CD8-positive, alpha-beta memory T cell (primary cell): ENCODE data around the gene ZNRF1. TPM values are rescaled to one million over a fixed set of nuclear protein-coding genes. Genes with fewer than 3 reads are reported as not detected.

ENCODE experiments used
- CTCF ChIA-PET: fragments of 350-600 bp; sonication (Branson Sonifier 250); formaldehyde crosslinking; loops from one replicate; lab custom pipeline; 2021; ENCODE audit warnings: antibody characterized with exemption; lab: Charles Lee
- POLR2A ChIA-PET: fragments of 350-600 bp; sonication (Branson Sonifier 250); formaldehyde crosslinking; loops from one replicate; lab custom pipeline; 2021; ENCODE audit warnings: antibody characterized with exemption; lab: Charles Lee
- DNase-seq, 5 donors: peaks; one replicate each; pipeline versions ENCODE4 v3.0.0 to v3.0.0-alpha.2; 2020 to 2022; ENCODE audit warnings: mixed read lengths in 1 of 5
- H3K27ac ChIP-seq: one replicate; pipeline ENCODE4 v1.7.0; 2013; ENCODE audit warnings: low read depth, mild to moderate bottlenecking, low read length, moderate library complexity
- H3K27me3 ChIP-seq: 2 replicates; pipeline ENCODE4 v1.7.0; 2013; ENCODE audit warnings: low read length, mild to moderate bottlenecking; ENCODE audit not compliant: insufficient read depth, poor library complexity, severe bottlenecking
- H3K36me3 ChIP-seq: 2 replicates; pipeline ENCODE4 v1.7.0; 2013; ENCODE audit warnings: mild to moderate bottlenecking, low read length, moderate library complexity; ENCODE audit not compliant: insufficient read depth
- H3K4me1 ChIP-seq: 2 replicates; pipeline ENCODE4 v1.7.0; 2013; ENCODE audit warnings: mild to moderate bottlenecking, low read length, moderate library complexity; ENCODE audit not compliant: insufficient read depth
- H3K4me3 ChIP-seq: 2 replicates; pipeline ENCODE4 v1.7.0; 2013; ENCODE audit warnings: mild to moderate bottlenecking, low read length
- H3K9me3 ChIP-seq: 2 replicates; pipeline ENCODE4 v1.7.0; 2013; ENCODE audit warnings: mild to moderate bottlenecking, low read length
- H3K27ac Mint-ChIP-seq, 8 donors: one replicate each; pipeline ENCODE4 v1.8.0; 2020 to 2021; ENCODE audit warnings: mixed read lengths in 8 of 8, mild to moderate bottlenecking in 6 of 8, inconsistent platforms in 3 of 8, moderate library complexity in 3 of 8
- H3K27me3 Mint-ChIP-seq, 2 donors: one replicate each; pipeline ENCODE4 v1.8.0; 2020 to 2021; ENCODE audit warnings: mixed read lengths in 2 of 2, mild to moderate bottlenecking in 1 of 2, moderate library complexity in 1 of 2
- H3K36me3 Mint-ChIP-seq, 3 donors: one replicate each; pipeline ENCODE4 v1.8.0; 2020 to 2021; ENCODE audit warnings: mixed read lengths in 3 of 3, inconsistent platforms in 1 of 3, mild to moderate bottlenecking in 1 of 3
- H3K4me1 Mint-ChIP-seq, 3 donors: one replicate each; pipeline ENCODE4 v1.8.0; 2020 to 2021; ENCODE audit warnings: mixed read lengths in 3 of 3, inconsistent platforms in 1 of 3, mild to moderate bottlenecking in 1 of 3
- H3K4me3 Mint-ChIP-seq, 7 donors: one replicate each; pipeline ENCODE4 v1.8.0; 2020 to 2021; ENCODE audit warnings: mixed read lengths in 7 of 7, mild to moderate bottlenecking in 6 of 7, moderate library complexity in 4 of 7, inconsistent platforms in 2 of 7
- H3K9me3 Mint-ChIP-seq, 5 donors: one replicate each; pipeline ENCODE4 v1.8.0; 2020 to 2022; ENCODE audit warnings: mixed read lengths in 5 of 5, mild to moderate bottlenecking in 3 of 5, moderate library complexity in 2 of 5, inconsistent platforms in 1 of 5
- polyA plus RNA-seq: library from polyadenylated mRNA; unstranded; fragments of 300-500 nt; fragmentation: Illumina TruSeq; gene quantifications from one replicate; pipeline ENCODE4 v1.2.3, GENCODE V29; 2021
- total RNA-seq, 2 experiments: library from RNA; stranded (reverse); gene quantifications; one replicate each; pipeline ENCODE4 v1.2.3, GENCODE V29; 2021

The ZNRF1 gene
- total and polyA plus RNA-seq, 3 experiments from 2014 or later = 2.2 to 14.1 (median 10.8) TPM

DNA sequence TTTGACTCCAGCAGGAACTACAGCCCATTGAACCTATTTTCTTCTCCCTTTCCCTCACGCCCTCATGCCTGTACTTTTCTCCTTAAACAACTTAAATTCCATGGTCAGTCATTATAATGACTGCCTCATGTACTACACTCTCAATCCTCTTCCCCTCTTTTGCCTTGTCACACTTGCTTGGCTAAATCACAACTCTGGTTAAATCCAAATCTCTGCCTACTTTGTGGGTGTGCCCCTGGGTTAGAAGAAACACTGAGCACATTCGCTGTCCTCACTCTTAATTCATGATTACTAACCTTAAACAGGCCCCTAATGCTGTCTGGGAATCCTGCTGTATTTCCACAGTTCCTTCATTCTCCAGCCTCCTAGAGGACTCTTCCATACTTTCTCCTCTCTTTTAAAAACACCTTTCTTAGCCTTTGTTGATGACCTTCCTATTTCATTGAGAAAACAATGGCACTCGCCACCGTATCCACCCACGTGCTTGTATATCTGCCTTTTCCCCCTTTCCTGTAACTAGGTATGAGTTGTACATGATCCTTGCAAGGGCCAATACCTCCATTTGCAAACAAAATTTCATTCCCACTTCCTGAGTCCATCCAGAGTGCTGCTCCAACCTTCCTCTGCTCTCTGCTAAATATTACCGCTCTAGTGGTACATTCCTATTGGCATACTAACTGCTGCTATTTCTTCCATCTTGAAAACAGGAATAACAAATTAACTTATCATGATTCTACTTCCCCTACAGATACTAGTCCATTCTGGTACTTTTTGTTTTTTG is 28.9 kb downstream of the ZNRF1 start:
- Mint-ChIP-seq H3K27ac (no peak overlapping the region), H3K27me3 (no peaks in the 10 kb centered on the region), H3K4me3 (no peak overlapping the region), H3K4me1 (peaks cover 4 to 19% (median 8%) of the 10 kb centered on the region in 3 donors), H3K9me3 (peaks cover 0 to 5% (median 2%) of the 10 kb centered on the region in 5 donors), H3K36me3 (peaks cover 0 to 3% (median 1%) of the 10 kb centered on the region in 3 donors)
- Histone ChIP-seq H3K27me3 (no peaks in the 10 kb centered on the region), H3K9me3 (no peaks in the 10 kb centered on the region), H3K36me3 (no peaks in the 10 kb centered on the region), H3K4me3 (no peak overlapping the region), H3K27ac (no peak overlapping the region), H3K4me1 (no peaks in the 10 kb centered on the region)
- CTCF ChIA-PET = no interaction called here
- no peak for DNase-seq
- POLR2A ChIA-PET = no interaction called here

GRCh38 chr16:75028544-75029135 is 29.8 kb downstream of the ZNRF1 start:
- Histone ChIP-seq H3K9me3 (no peaks in the 10 kb centered on the region), H3K36me3 (no peaks in the 10 kb centered on the region), H3K4me1 (no peaks in the 10 kb centered on the region), H3K27me3 (no peaks in the 10 kb centered on the region), H3K27ac (no peak overlapping the region), H3K4me3 (no peak overlapping the region)
- Mint-ChIP-seq H3K4me3 (no peak overlapping the region), H3K4me1 (peaks cover 4 to 14% (median 8%) of the 10 kb centered on the region in 3 donors), H3K27me3 (no peaks in the 10 kb centered on the region), H3K36me3 (peaks cover 0 to 2% (median 0%) of the 10 kb centered on the region in 3 donors), H3K9me3 (peaks cover 0 to 2% (median 0%) of the 10 kb centered on the region in 5 donors), H3K27ac (no peak overlapping the region)
- ChIA-PET POLR2A (no interaction called here), CTCF (interaction anchor here (1.1 kb wide), 1 partner anchor 10 kb away, joined by 4 read pairs; no protein-coding TSS in a partner anchor)
- no peak for DNase-seq

DNA sequence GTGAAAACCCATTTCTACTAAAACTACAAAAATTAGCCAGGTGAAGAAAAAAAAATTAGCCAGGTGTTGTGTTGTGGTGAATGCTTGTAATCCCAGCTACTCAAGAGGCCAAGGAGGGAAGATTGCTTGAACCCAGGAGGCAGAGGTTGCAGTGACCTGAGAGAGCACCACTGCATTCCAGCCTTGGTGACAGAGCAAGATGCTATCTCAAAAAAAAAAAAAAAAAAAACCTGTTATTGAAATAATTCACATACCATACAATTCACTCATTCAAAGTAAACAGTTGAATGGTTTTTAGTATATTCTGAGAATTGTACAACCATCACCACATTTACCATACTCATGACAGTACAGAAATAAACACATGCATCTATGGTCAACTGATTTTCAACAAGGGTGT is 31.0 kb downstream of the ZNRF1 start:
- Mint-ChIP-seq H3K4me1 (peaks cover 0 to 4% (median 0%) of the 10 kb centered on the region in 3 donors), H3K9me3 (peaks cover 0 to 2% (median 0%) of the 10 kb centered on the region in 5 donors), H3K27me3 (no peaks in the 10 kb centered on the region), H3K4me3 (no peak overlapping the region), H3K27ac (no peak overlapping the region), H3K36me3 (peaks cover 0 to 2% (median 0%) of the 10 kb centered on the region in 3 donors)
- Histone ChIP-seq H3K4me3 (no peak overlapping the region), H3K27ac (no peak overlapping the region), H3K4me1 (no peaks in the 10 kb centered on the region), H3K27me3 (no peaks in the 10 kb centered on the region), H3K9me3 (no peaks in the 10 kb centered on the region), H3K36me3 (no peaks in the 10 kb centered on the region)
- CTCF ChIA-PET = no interaction called here
- POLR2A ChIA-PET = no interaction called here
- DNase-seq = no peak

GRCh38 chr16:75032655-75033054 is 33.8 kb downstream of the ZNRF1 start:
- Histone ChIP-seq H3K4me3 (no peak overlapping the region), H3K36me3 (no peaks in the 10 kb centered on the region), H3K4me1 (no peaks in the 10 kb centered on the region), H3K27ac (no peak overlapping the region), H3K9me3 (no peaks in the 10 kb centered on the region), H3K27me3 (no peaks in the 10 kb centered on the region)
- no peak overlapping the region for H3K4me3 Mint-ChIP-seq
- H3K27ac Mint-ChIP-seq = no peak overlapping the region
- ChIA-PET POLR2A (interaction anchor here (0.7 kb wide), 2 partner anchors 16 to 79 kb away, joined by 3 to 7 read pairs; no protein-coding TSS in a partner anchor), CTCF (interaction anchor here (1.1 kb wide), 1 partner anchor 79 kb away, joined by 4 read pairs; no protein-coding TSS in a partner anchor)
- H3K4me1 Mint-ChIP-seq = peaks cover 0 to 2% (median 0%) of the 10 kb centered on the region in 3 donors
- peaks cover 0 to 2% (median 0%) of the 10 kb centered on the region in 5 donors for H3K9me3 Mint-ChIP-seq
- H3K27me3 Mint-ChIP-seq = no peaks in the 10 kb centered on the region
- H3K36me3 Mint-ChIP-seq = peaks cover 0 to 5% (median 2%) of the 10 kb centered on the region in 3 donors
- DNase-seq = no peak

DNA sequence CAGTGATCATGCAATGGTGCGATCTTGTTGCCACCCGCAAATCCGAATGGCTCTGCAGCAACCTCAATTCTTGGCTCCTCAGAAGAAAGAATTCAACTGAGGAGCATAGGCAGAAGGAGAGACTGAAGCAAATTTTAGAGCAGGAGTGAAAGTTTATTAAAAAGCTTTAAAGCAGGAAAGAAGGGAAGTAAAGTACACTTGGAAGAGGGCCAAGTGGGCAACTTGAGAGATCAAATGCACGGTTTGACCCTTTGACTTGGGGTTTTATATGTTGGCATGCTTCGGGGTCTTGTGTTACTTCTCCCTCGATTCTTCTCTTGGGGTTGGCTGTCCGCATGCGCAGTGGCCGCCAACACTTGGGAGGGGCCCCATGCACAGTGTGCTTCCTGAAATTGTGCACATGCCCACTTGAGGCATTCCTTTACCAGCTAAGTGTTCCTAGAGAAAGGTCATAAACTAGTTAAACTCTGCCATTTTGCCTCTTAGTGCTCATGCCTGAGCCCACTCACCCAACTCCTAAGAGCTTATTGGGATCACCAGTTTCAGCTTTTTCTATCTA is 36.7 kb downstream of the ZNRF1 start:
- H3K36me3 ChIP-seq = no peaks in the 10 kb centered on the region
- POLR2A ChIA-PET = no interaction called here
- Mint-ChIP-seq H3K27ac (peak overlapping the region in 1 of 8 donors; percentile 27), H3K9me3 (no peaks in the 10 kb centered on the region), H3K4me3 (no peak overlapping the region), H3K4me1 (peaks cover 0 to 8% (median 0%) of the 10 kb centered on the region in 3 donors), H3K36me3 (peaks cover 0 to 5% (median 3%) of the 10 kb centered on the region in 3 donors), H3K27me3 (no peaks in the 10 kb centered on the region)
- no peaks in the 10 kb centered on the region for H3K4me1 ChIP-seq
- H3K4me3 ChIP-seq = no peak overlapping the region
- no peaks in the 10 kb centered on the region for H3K9me3 ChIP-seq
- DNase-seq = no peak
- no peaks in the 10 kb centered on the region for H3K27me3 ChIP-seq
- CTCF ChIA-PET = interaction anchor here (0.9 kb wide), 1 partner anchor 37 kb away, joined by 4 read pairs; the partner anchor contains the start of gene ZNRF1
- no peak overlapping the region for H3K27ac ChIP-seq

DNA sequence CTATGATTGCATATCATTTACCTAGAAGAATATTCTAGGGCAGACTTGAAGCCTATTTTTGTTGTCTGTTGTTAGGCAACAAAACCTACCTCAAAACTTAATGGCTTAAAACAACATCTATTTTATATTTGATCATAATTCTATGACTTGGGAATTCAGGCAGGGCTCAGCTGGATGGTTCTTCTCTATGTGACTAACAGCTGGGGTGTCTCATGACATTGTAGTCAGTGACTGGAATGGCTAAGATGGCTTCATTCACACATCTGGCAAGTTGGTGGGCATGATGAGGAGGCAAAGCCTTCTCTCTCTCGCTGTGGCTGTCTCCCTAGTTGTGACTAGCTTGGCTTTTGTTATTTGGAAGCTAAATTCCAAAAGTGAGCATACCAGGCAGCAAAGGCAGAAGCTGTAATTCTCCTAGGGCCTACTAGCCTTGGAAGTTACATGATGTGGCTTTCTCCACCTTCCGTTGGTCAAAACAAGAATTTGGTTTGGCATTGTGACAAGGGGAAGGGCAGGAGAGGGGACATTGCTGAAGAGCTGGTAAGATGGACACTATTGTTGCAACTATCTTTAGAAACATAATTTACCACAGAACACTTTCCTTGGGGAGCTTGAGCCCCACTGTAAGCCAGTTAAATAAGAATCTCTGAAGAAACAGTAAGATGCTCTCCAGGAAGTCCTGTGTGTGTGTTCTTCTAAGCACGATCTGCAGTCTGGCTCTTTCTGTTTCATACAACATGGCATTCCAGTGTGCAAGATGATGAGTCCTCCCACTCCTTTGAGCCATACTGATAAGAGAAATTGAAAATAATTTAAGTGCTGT is 39.4 kb downstream of the ZNRF1 start:
- no peaks in the 10 kb centered on the region for H3K27me3 Mint-ChIP-seq
- ChIA-PET POLR2A (no interaction called here), CTCF (no interaction called here)
- H3K27ac Mint-ChIP-seq = peak overlapping the region in 1 of 8 donors; percentile 25
- Histone ChIP-seq H3K4me1 (no peaks in the 10 kb centered on the region), H3K36me3 (no peaks in the 10 kb centered on the region), H3K27me3 (no peaks in the 10 kb centered on the region), H3K27ac (no peak overlapping the region), H3K9me3 (no peaks in the 10 kb centered on the region), H3K4me3 (no peak overlapping the region)
- DNase-seq = no peak
- peaks cover 0 to 5% (median 3%) of the 10 kb centered on the region in 3 donors for H3K36me3 Mint-ChIP-seq
- H3K4me3 Mint-ChIP-seq = no peak overlapping the region
- H3K4me1 Mint-ChIP-seq = peaks cover 0 to 8% (median 0%) of the 10 kb centered on the region in 3 donors
- no peaks in the 10 kb centered on the region for H3K9me3 Mint-ChIP-seq

- CTCF ChIA-PET = no interaction called here
- no peaks in the 10 kb centered on the region for H3K27me3 ChIP-seq
- POLR2A ChIA-PET = no interaction called here
Measured at GRCh38 chr16:75039941-75040340, 41.1 kb downstream of the ZNRF1 start.

More at GRCh38 chr16:75039941-75040340, 41.1 kb downstream of the ZNRF1 start:
- peaks cover 0 to 5% (median 3%) of the 10 kb centered on the region in 3 donors for H3K36me3 Mint-ChIP-seq
- H3K36me3 ChIP-seq = no peaks in the 10 kb centered on the region
- H3K4me3 ChIP-seq = no peak overlapping the region
- H3K27me3 Mint-ChIP-seq = no peaks in the 10 kb centered on the region
- no peaks in the 10 kb centered on the region for H3K9me3 Mint-ChIP-seq
- H3K4me1 ChIP-seq = no peaks in the 10 kb centered on the region
- DNase-seq = no peak
- no peak overlapping the region for H3K27ac ChIP-seq
- H3K9me3 ChIP-seq = no peaks in the 10 kb centered on the region
- peaks cover 0 to 8% (median 0%) of the 10 kb centered on the region in 3 donors for H3K4me1 Mint-ChIP-seq
- H3K27ac Mint-ChIP-seq = peak overlapping the region in 1 of 8 donors; percentile 66
- no peak overlapping the region for H3K4me3 Mint-ChIP-seq
